Spleen (tissue), 7 donors: ENCODE measurements around the gene TEX2.

Source experiments
- POLR2A ChIP-seq, 3 donors: fragments of 450-650 bp; IDR thresholded peaks; one replicate each; pipeline ENCODE4 v1.5.1; 2017; ENCODE audit warnings: antibody characterized with exemption in 3 of 3, mild to moderate bottlenecking in 1 of 3
- TF ChIP-seq, protein P1 (sequence below), 11 experiments: fragments of 200-600 bp in 7 of 11; fragments of 450-650 bp in 4 of 11; sonication (generic) in 4 of 11; IDR thresholded peaks in 8 of 11; conservative IDR thresholded peaks in 3 of 11; 1 replicate in 7 of 11; 2 replicates in 4 of 11; pipeline versions ENCODE4 v1.4.0 to v1.8.0; 2016 to 2021; ENCODE audit warnings: antibody characterized with exemption in 11 of 11, inconsistent platforms in 4 of 11, mild to moderate bottlenecking in 1 of 11
- donor health status: DM: no; HTN: no; CAD: no; lungs with moderate emphysema.
- donor health status: DM: no; HTN: no; CAD: no.
- donor health status: DM: no; HTN: no; CAD: no.

DNA sequence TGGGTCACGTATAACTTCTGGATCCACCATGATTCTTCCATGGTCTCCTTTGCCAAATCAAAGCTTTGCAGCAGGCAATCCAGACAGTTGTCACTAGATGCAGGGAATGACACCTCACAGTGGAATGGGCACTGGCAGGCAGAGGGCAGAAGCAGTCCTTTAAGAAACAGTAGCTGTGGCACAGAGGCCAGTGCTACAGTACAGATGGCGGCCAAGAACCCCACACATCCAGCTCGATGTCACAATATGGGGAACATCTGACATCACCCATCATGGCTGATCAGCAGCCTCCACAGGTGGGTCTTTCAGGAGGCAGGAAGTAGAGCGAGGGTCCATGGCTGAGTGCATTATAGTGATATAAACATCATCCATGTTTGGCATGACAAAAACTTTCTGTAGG is 114.4 kb downstream of the TEX2 start:
- TF ChIP-seq, protein P1, sequence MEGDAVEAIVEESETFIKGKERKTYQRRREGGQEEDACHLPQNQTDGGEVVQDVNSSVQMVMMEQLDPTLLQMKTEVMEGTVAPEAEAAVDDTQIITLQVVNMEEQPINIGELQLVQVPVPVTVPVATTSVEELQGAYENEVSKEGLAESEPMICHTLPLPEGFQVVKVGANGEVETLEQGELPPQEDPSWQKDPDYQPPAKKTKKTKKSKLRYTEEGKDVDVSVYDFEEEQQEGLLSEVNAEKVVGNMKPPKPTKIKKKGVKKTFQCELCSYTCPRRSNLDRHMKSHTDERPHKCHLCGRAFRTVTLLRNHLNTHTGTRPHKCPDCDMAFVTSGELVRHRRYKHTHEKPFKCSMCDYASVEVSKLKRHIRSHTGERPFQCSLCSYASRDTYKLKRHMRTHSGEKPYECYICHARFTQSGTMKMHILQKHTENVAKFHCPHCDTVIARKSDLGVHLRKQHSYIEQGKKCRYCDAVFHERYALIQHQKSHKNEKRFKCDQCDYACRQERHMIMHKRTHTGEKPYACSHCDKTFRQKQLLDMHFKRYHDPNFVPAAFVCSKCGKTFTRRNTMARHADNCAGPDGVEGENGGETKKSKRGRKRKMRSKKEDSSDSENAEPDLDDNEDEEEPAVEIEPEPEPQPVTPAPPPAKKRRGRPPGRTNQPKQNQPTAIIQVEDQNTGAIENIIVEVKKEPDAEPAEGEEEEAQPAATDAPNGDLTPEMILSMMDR (IDR thresholded peaks at IDR 0.05 in 8 of 11, conservative IDR thresholded peaks at IDR 0.05 in 3 of 11), result no peak
- TF ChIP-seq POLR2A (IDR thresholded peaks at IDR 0.05), result no peak
